HG03558 (cell line): ENCODE measurements around the gene FUBP1.
"Not testable (repeated sequence)": the region's sequence is repeated elsewhere in the genome, so short reads cannot be mapped to it uniquely, and the experiment has no call there.

Experiments
- ATAC-seq: cut with Tn5 transposase; IDR thresholded peaks from one replicate; pipeline ENCODE4 v1.9.1; 2021; ENCODE audit warnings: moderate number of reproducible peaks; ENCODE audit not compliant: unreplicated experiment; ENCODE audit errors: extremely low read depth

The FUBP1 gene, protein sequence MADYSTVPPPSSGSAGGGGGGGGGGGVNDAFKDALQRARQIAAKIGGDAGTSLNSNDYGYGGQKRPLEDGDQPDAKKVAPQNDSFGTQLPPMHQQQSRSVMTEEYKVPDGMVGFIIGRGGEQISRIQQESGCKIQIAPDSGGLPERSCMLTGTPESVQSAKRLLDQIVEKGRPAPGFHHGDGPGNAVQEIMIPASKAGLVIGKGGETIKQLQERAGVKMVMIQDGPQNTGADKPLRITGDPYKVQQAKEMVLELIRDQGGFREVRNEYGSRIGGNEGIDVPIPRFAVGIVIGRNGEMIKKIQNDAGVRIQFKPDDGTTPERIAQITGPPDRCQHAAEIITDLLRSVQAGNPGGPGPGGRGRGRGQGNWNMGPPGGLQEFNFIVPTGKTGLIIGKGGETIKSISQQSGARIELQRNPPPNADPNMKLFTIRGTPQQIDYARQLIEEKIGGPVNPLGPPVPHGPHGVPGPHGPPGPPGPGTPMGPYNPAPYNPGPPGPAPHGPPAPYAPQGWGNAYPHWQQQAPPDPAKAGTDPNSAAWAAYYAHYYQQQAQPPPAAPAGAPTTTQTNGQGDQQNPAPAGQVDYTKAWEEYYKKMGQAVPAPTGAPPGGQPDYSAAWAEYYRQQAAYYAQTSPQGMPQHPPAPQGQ

GRCh38 chr1:77978969-77979876, at the start of gene FUBP1:
Gene FUBP1 (minus strand): TSS chr1:77979072. CDS start chr1:77979004, 68 bp downstream.
- peak; percentile 56 for ATAC-seq

GRCh38 chr1:78021134-78021533, 42.3 kb upstream of the FUBP1 start:
- not testable (repeated sequence) for ATAC-seq

GRCh38 chr1:78019024-78019423, 40.2 kb upstream of the FUBP1 start:
- ATAC-seq = no peak

DNA sequence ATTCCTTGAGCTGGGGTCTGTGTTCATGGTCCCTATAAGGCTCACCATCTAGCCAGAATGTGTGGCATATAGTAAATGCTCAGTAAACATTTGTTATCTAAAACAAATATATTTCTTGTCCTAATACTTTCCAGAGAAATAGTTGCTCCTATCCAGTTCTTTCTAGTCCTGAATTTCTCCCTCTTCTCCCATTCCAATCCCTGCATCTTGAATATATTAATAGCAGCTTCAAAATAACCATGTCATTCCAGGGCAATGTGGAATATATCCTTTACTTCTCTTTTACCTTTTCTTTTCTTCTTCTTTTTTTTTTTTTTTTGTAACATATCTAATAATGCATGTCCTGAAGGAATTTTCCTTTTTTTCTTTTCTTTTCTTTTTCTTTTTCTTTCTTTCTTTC, 36.3 kb upstream of the FUBP1 start:
- ATAC-seq = no peak

DNA sequence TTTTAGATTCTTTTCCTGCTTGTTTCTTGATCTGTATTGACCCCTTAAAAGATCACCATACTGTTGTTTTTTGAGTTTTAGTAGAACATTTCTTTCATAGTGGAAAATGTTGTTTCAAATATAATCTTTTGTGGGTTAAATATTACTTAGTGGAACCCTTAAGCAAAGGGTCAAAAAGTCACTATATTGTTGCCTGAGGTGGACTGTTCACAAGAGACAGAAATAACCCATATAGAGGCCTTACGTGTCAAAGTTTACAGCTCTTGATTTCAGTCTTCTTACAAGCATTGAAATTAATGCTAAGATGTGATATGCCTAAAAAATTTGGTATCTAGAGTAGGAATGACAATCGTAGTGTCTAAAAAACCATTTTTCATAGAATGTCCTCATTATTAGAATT, 32.2 kb upstream of the FUBP1 start:
- ATAC-seq = no peak

DNA sequence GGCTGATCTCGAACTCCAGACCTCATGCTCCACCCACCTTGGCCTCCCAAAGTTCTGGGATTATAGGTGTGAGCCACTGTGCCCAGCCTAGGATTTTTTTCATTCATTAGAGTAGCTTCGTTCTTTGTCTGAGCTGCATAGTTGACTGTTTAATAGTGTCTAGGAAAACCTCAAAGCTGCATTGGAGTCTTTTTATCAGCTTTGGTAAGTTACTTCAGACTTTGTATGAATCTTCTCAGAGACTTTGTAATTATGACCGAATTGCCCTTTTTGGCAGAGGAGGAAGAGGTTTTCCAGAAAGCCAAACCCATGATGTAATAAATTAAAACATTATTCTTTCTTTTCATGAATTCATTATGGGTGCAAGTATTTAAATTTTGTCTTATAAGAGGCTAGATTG, 31.0 kb upstream of the FUBP1 start:
- ATAC-seq = no peak

DNA sequence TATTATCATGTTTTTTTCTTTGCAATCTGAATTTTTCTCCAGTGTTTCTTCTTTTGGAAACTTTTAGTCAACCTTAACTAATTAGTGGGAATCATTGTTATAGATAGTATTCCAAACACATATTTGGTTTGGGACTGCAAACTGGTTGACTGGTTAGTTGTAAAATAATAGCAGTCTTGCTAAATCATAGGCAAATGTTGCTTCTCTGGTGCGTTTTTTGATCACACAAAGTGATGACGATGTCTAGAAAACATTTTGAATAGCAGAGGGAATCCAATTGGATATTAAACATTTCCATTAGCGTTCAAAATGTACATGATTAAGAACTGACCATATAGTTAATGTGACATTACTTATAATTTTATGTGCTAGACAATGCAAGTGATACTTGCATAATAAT, 30.4 kb upstream of the FUBP1 start:
- ATAC-seq = no peak

GRCh38 chr1:78007677-78008341, 28.9 kb upstream of the FUBP1 start:
- ATAC-seq = no peak

DNA sequence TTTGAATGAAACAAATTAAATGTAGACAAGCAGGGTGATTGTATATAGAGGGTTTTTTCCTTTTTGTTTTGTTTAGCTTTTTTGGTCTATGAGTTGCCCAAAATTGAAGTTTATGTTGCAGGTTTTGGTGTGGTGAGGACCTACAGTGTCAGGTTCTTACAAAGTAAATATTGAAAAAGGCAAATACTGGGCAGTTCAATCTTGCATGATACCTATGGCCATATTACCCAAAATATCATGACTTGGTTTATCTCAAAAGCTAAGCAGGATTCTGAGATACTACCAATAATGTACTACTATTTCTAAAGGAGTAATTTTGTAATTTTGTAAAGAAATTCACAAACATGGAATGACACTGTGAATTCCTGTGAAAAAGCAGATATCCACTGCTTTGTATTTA, 27.6 kb upstream of the FUBP1 start:
- no peak for ATAC-seq

DNA sequence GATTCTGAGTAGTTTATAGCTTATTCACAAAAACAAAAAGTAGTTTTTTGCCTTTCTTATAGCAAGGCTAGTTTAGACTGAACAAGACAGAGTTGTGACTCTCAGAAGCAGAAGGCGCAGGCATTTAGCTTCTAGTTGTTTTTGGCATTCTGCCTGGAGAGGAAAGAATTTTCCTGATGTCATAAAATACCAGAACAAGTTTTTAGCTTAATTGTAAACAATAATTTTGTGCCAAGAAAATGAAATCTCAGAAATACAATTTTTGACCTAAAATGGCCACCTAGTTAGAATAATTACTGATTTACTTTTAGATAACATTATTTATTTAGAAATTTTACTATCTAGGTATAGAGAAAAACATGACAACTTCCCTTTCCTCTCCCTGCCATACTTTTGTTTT, 26.9 kb upstream of the FUBP1 start:
- no peak for ATAC-seq

- no peak for ATAC-seq
Measured at GRCh38 chr1:78005448-78005722, 26.5 kb upstream of the FUBP1 start.

DNA sequence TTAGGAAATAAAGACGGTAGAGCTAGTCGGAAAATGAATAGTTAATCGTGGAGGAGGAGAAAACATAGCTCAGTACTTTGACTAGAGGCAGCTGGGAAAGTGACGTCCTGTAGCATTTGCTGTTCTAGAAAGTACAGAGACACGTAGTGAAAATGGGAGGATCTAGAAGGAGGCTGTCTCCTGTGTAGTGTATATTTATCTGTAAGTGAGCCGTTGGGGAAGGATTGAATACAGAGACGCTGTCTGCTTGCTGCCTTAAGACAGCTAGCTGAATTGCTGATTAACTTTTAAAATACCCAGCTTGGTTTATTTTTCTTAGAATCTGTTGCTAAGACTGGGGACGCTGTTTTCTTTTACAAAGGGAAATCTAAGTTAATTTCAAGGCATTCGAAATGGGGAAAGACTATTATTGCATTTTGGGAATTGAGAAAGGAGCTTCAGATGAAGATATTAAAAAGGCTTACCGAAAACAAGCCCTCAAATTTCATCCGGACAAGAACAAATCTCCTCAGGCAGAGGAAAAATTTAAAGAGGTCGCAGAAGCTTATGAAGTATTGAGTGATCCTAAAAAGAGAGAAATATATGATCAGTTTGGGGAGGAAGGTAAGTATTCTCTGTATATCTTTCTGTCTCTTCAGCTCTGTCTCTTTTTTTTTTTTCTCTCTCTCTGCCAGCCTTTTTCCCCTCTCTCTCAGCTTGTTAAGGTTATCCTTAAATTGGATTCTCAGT, 26.0 kb upstream of the FUBP1 start, which contains the start of gene DNAJB4:
DNAJB4 (plus strand) TSS at position 221 of the 729 bp plus-strand sequence; CDS start at position 393, 172 bp downstream.
- ATAC-seq = peak; percentile 98

- peak; percentile 18 for ATAC-seq
Measured at GRCh38 chr1:78003882-78004718, 25.2 kb upstream of the FUBP1 start.

DNA sequence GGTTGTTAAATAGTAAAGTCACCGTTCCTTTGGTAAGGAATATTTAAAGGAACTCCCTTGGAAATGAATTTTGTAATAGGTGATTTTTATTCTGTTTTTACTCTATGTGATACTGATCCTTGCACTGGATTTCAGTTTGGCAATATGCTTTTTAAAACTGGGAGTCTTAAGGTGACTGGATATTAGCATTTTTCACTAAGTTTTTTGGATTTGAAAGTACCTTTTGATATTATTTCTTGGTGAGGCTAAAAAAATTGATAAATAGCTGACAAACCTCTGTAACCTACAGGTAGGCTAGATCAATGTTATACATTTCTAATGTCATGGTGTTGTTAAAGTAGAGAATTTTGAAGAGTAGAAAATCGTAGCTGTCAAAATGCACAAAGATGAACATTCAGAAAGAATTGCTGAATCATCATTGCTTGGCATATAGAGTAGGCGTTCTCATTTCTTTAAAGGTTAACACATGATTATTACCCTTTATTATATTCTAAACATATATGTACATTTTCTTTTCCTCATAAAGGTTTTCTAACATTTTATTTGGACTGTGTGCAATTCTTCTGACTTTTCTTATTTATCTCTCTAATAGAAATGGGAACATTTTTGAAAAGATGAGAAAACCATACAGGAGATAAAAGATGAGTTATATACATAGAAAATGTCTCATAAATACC, 24.3 kb upstream of the FUBP1 start:
- no peak for ATAC-seq

GRCh38 chr1:78000536-78000935, 21.7 kb upstream of the FUBP1 start:
- not testable (repeated sequence) for ATAC-seq

DNA sequence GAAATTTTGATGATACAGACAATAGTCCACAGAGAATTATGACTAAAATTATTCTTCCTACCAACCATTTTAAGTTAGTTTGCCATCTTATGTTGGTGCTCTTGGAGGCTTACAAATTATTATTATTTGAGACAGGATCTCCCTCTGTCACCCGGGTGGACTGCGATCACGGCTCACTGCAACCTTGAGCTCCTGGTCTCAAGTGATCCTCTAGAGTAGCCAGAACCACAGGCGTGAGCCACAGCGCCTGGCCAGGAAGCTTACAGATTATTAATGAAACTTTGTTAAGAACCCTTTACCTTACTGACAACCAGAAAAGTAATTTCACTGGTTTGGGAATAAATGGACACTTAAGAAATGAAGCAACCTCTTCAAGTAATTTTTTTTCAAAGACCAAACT, 17.9 kb upstream of the FUBP1 start:
- no peak for ATAC-seq

DNA sequence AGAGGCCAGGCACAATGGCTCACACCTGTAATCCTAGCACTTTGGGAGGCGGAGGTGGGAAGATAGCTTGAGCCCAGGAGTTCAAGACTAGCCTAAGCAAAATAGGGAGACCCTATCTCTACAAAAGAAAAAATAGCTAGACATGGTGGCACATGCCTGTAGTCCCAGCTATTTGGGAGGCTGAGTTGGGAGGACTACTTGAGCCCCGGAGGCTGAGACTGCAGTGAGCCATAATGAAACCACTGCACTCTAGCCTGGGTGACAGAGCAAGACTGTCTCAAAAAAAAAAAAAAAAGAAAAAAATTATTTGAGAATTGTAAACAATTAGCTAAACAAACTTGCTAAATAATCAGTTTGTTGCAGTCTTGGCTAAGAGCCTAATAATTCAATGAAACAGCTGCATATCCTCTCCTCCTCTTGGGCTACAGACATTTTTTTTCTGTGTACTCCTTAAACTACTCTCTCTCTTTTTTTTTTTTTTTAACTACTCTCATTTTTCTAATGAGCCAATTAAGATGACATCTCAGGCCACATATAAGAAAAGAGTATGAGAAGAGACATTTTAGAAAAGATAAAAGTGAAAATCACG, 15.3 kb upstream of the FUBP1 start:
- ATAC-seq = no peak

DNA sequence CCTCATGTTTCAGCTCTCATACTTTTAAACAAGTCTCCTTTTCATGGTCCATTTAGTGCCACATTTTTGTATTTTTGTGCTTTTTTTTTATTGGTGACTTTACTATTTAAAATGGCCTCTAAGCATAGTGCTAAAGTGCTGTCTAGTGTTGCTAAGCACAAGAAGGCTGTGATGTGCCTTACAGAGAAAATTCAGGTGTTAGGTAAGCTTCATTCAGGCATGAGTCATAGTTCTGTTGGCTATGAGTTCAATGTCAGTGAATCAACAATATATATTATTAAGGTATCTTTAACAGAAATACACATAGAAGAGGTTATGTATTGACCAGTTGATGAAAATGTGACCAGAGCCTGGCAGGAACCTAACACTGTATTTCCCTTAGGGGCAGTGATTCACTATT, 12.8 kb upstream of the FUBP1 start:
- ATAC-seq = no peak
